ENCODE data around the gene LRRC18. TPM values are rescaled to one million over a fixed set of nuclear protein-coding genes. Genes with fewer than 3 reads are reported as not detected.

The LRRC18 gene
- total and polyA plus RNA-seq, 2 donors from 2014 or later = not detected

DNA sequence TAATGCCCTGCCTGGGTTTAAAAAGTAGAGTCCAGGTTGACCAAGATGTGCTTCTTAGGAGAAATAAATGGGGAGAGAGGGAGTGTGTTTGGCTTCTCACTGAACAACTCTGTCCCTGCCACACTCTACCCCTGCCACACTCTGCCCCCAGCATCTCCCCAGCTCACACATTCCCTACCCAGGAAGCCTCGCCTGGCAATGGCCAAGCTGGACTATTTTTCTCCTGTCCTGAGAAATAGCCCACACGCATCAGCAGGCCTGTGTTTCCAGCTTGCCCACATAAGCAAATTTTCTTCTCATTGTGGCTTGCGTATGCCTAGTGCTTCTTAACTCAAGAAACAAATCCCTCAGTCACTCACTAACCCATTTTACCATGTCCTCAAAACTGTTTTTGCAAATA lies 1.8 kb downstream of the LRRC18 start:
- Histone ChIP-seq H3K9ac (ENCODE audit: low read length in 3 of 3) (no peak overlapping the region), H3K27ac (ENCODE audit: low read depth in 2 of 2, low read length in 2 of 2) (no peak overlapping the region), H3K4me1 (ENCODE audit: control insufficient read depth in 2 of 3, insufficient read depth in 2 of 3, low read depth in 1 of 3, low read length in 3 of 3) (no peaks in the 10 kb centered on the region), H3K27me3 (ENCODE audit: control insufficient read depth, insufficient read depth, low read length) (no peaks in the 10 kb centered on the region), H3K36me3 (ENCODE audit: control insufficient read depth in 2 of 3, insufficient read depth in 3 of 3, low read length in 3 of 3) (no peaks in the 10 kb centered on the region), H3K4me3 (ENCODE audit: low read length in 3 of 3) (no peak overlapping the region), H3K9me3 (ENCODE audit: control insufficient read depth in 2 of 3, insufficient read depth in 1 of 3, low read length in 3 of 3) (no peaks in the 10 kb centered on the region)
- FAIRE-seq (no peak), DNase-seq (peak in 1 of 5 donors; percentile 2)
- TF ChIP-seq, protein P1, sequence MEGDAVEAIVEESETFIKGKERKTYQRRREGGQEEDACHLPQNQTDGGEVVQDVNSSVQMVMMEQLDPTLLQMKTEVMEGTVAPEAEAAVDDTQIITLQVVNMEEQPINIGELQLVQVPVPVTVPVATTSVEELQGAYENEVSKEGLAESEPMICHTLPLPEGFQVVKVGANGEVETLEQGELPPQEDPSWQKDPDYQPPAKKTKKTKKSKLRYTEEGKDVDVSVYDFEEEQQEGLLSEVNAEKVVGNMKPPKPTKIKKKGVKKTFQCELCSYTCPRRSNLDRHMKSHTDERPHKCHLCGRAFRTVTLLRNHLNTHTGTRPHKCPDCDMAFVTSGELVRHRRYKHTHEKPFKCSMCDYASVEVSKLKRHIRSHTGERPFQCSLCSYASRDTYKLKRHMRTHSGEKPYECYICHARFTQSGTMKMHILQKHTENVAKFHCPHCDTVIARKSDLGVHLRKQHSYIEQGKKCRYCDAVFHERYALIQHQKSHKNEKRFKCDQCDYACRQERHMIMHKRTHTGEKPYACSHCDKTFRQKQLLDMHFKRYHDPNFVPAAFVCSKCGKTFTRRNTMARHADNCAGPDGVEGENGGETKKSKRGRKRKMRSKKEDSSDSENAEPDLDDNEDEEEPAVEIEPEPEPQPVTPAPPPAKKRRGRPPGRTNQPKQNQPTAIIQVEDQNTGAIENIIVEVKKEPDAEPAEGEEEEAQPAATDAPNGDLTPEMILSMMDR (IDR thresholded peaks at IDR 0.05; ENCODE audit: borderline replicate concordance, extremely low read depth, insufficient read depth) = no peak
- intact Hi-C loops (cut with DNase I) = no loop called here

DNA sequence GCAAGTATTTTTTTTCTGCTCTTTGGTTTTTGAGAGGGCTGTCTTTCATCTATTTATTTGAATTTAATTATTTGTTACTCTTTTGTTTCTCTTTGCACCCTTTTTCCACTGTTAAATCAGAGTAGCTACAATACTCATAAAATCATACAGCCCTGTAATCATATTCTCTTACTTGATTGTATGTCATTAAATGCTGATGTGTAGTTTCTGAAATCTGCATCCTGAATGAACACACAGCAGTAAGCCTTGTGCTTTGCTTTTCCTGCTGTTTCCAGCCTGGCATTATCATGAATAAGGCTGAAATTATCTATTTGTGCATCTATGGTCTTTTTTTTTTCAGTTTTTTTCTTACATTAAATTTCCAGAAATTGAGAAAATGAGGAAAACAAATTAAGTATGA lies 4.1 kb downstream of the LRRC18 start:
- Histone ChIP-seq H3K4me3 (ENCODE audit: low read length in 3 of 3) (no peak overlapping the region), H3K9me3 (ENCODE audit: control insufficient read depth in 2 of 3, insufficient read depth in 1 of 3, low read length in 3 of 3) (no peaks in the 10 kb centered on the region), H3K36me3 (ENCODE audit: control insufficient read depth in 2 of 3, insufficient read depth in 3 of 3, low read length in 3 of 3) (no peaks in the 10 kb centered on the region), H3K4me1 (ENCODE audit: control insufficient read depth in 2 of 3, insufficient read depth in 2 of 3, low read depth in 1 of 3, low read length in 3 of 3) (no peaks in the 10 kb centered on the region), H3K27me3 (ENCODE audit: control insufficient read depth, insufficient read depth, low read length) (no peaks in the 10 kb centered on the region), H3K9ac (ENCODE audit: low read length in 3 of 3) (no peak overlapping the region), H3K27ac (ENCODE audit: low read depth in 2 of 2, low read length in 2 of 2) (no peak overlapping the region)
- FAIRE-seq (no peak), DNase-seq (no peak)
- TF ChIP-seq, protein P1 (IDR thresholded peaks at IDR 0.05; ENCODE audit: borderline replicate concordance, extremely low read depth, insufficient read depth) = no peak
- intact Hi-C loops (cut with DNase I) = no loop called here

DNA sequence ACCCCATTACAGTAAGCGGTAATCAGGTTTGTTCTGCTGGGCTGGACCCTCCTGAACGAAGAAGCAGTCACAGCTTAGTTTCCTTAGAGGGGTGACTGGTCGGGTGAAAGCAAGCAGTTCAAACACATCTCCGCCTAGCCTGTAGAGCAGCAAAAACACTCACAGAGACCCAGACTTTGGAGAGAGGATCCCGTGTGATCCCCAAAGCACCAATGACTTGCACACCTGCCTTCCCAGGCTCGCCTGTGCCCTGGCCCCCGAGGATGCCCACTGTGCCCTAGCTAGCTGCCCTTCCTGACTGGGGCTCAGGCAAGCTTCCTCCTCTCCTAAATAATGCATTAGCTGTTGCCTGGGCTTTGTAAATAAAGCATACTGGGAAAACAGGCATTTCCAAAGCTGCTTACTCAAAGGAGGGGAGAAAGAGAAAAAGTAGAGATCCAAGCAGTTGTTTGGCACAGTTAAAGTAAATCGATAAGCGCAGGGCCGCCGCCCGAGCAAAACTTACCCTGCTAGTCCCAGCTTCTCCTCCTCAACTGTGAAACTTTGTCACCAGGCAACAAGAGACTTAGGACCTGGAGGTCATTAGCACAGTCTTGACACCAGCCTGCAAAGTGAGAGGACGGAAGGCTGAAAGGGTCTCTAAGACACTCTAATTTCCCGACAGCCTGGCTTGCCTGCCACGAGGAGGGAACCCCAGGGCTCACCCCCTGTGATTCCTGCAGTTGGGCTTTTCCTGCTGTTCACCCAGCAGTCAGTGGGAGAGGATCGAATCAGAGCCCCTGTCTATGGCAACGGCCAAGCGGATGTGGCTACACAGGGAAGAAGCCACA lies 4.8 kb downstream of the LRRC18 start:
- FAIRE-seq (no peak), DNase-seq (peak in 4 of 5 donors; percentile 26 to 53 (median 32))
- intact Hi-C loops (cut with DNase I) = no loop called here
- Histone ChIP-seq H3K4me3 (ENCODE audit: low read length in 3 of 3) (no peak overlapping the region), H3K9me3 (ENCODE audit: control insufficient read depth in 2 of 3, insufficient read depth in 1 of 3, low read length in 3 of 3) (no peaks in the 10 kb centered on the region), H3K36me3 (ENCODE audit: control insufficient read depth in 2 of 3, insufficient read depth in 3 of 3, low read length in 3 of 3) (no peaks in the 10 kb centered on the region), H3K9ac (ENCODE audit: low read length in 3 of 3) (no peak overlapping the region), H3K4me1 (ENCODE audit: control insufficient read depth in 2 of 3, insufficient read depth in 2 of 3, low read depth in 1 of 3, low read length in 3 of 3) (no peaks in the 10 kb centered on the region), H3K27ac (ENCODE audit: low read depth in 2 of 2, low read length in 2 of 2) (no peak overlapping the region), H3K27me3 (ENCODE audit: control insufficient read depth, insufficient read depth, low read length) (no peaks in the 10 kb centered on the region)
- TF ChIP-seq, protein P1 (IDR thresholded peaks at IDR 0.05; ENCODE audit: borderline replicate concordance, extremely low read depth, insufficient read depth) = no peak
